CD4-positive, alpha-beta T cell treated with Interleukin-12 subunit alpha and Interleukin-12 subunit beta, for 1 hour (primary cell): ENCODE data around the gene ADCYAP1.
A peak's percentile ranks its signal among the peaks of the same experiment; 100 is the strongest.
"Not testable (repeated sequence)": the region's sequence is repeated elsewhere in the genome, so short reads cannot be mapped to it uniquely, and the experiment has no call there.

Source experiments
- DNase-seq: peaks from one replicate; pipeline ENCODE4 v3.0.0-alpha.2; 2020

ADCYAP1 gene

GRCh38 chr18:904218-905090 lies at the start of gene ADCYAP1:
TSS of gene ADCYAP1 (plus strand) at chr18:904871. CDS start at chr18:905387, 516 bp downstream.
- DNase-seq: no peak

- DNase-seq: no peak
Measured at GRCh38 chr18:857986-858385, 46.7 kb upstream of the ADCYAP1 start.

GRCh38 chr18:864872-865273 lies 39.8 kb upstream of the ADCYAP1 start:
- DNase-seq: peak; percentile 66

- no peak for DNase-seq
Measured at GRCh38 chr18:867257-867656, 37.4 kb upstream of the ADCYAP1 start.

GRCh38 chr18:873426-873825 lies 31.2 kb upstream of the ADCYAP1 start:
- not testable (repeated sequence) for DNase-seq

- no peak for DNase-seq
Measured at GRCh38 chr18:875912-876311, 28.8 kb upstream of the ADCYAP1 start.

GRCh38 chr18:877238-877637 lies 27.4 kb upstream of the ADCYAP1 start:
- no peak for DNase-seq

- no peak for DNase-seq
Measured at GRCh38 chr18:886076-886475, 18.6 kb upstream of the ADCYAP1 start.

- DNase-seq: no peak
Measured at GRCh38 chr18:887716-888115, 17.0 kb upstream of the ADCYAP1 start.

- no peak for DNase-seq
Measured at GRCh38 chr18:892316-892715, 12.4 kb upstream of the ADCYAP1 start.

GRCh38 chr18:896315-896714 lies 8.4 kb upstream of the ADCYAP1 start:
- DNase-seq: no peak

GRCh38 chr18:901761-902160 lies 2.9 kb upstream of the ADCYAP1 start:
- DNase-seq: no peak

- DNase-seq: no peak
Measured at GRCh38 chr18:902229-902628, 2.4 kb upstream of the ADCYAP1 start.

- DNase-seq: no peak
Measured at GRCh38 chr18:903701-904100, 970 bp upstream of the ADCYAP1 start.

- no peak for DNase-seq
Measured at GRCh38 chr18:905307-905947, 756 bp downstream of the ADCYAP1 start.

- DNase-seq: no peak
Measured at GRCh38 chr18:905948-906415, 1.3 kb downstream of the ADCYAP1 start.

- no peak for DNase-seq
Measured at GRCh38 chr18:906416-907114, 1.9 kb downstream of the ADCYAP1 start.

- no peak for DNase-seq
Measured at GRCh38 chr18:907115-907884, 2.6 kb downstream of the ADCYAP1 start.

- DNase-seq: no peak
Measured at GRCh38 chr18:907885-908757, 3.5 kb downstream of the ADCYAP1 start.

GRCh38 chr18:908758-909724 lies 4.4 kb downstream of the ADCYAP1 start:
- no peak for DNase-seq

GRCh38 chr18:910247-910646 lies 5.6 kb downstream of the ADCYAP1 start:
- no peak for DNase-seq
